CD14-positive monocyte (primary cell): ENCODE measurements around the gene FRS2. TPM values are rescaled to one million over a fixed set of nuclear protein-coding genes. Genes with fewer than 3 reads are reported as not detected.

Source experiments
- DNase-seq, 3 donors: peaks; one replicate each; pipeline ENCODE4 v3.0.0-alpha.2; 2011 to 2022
- H2AFZ ChIP-seq: 2 replicates; pipeline ENCODE4 v1.6.0; 2012; ENCODE audit warnings: mild to moderate bottlenecking, low read depth, low read length, inconsistent platforms; ENCODE audit not compliant: insufficient read depth, poor library complexity, severe bottlenecking
- H3K27ac ChIP-seq, 2 donors: 1 replicate in 1 of 2; 2 replicates in 1 of 2; pipeline ENCODE4 v1.5.1; 2012 to 2013; ENCODE audit warnings: low read length in 2 of 2, control low read depth in 1 of 2, inconsistent platforms in 1 of 2, low read depth in 1 of 2, mild to moderate bottlenecking in 1 of 2
- H3K27me3 ChIP-seq, 2 donors: one replicate each; pipeline versions ENCODE4 v1.6.0 to v1.6.1; 2011 to 2013; ENCODE audit warnings: low read length in 2 of 2; ENCODE audit not compliant: control insufficient read depth in 2 of 2, insufficient read depth in 2 of 2
- H3K36me3 ChIP-seq, 2 donors: replicated peaks in 1 of 2; 1 replicate in 1 of 2; 2 replicates in 1 of 2; pipeline versions ENCODE4 v1.5.1 to v1.6.1; 2012 to 2013; ENCODE audit warnings: low read length in 2 of 2, control low read depth in 1 of 2, inconsistent platforms in 1 of 2, mild to moderate bottlenecking in 1 of 2; ENCODE audit not compliant: insufficient read depth in 2 of 2, control insufficient read depth in 1 of 2
- H3K4me1 ChIP-seq, 2 donors: 1 replicate in 1 of 2; 2 replicates in 1 of 2; pipeline versions ENCODE4 v1.5.1 to v1.6.1; 2012 to 2013; ENCODE audit warnings: low read length in 2 of 2, control low read depth in 1 of 2, inconsistent platforms in 1 of 2, mild to moderate bottlenecking in 1 of 2, moderate library complexity in 1 of 2; ENCODE audit not compliant: insufficient read depth in 2 of 2, control insufficient read depth in 1 of 2
- H3K4me2 ChIP-seq: replicated peaks from 2 replicates; pipeline ENCODE3; 2012; ENCODE audit warnings: low read length, moderate library complexity, mild to moderate bottlenecking; ENCODE audit not compliant: poor library complexity, severe bottlenecking; ENCODE audit errors: extremely low read depth
- H3K4me3 ChIP-seq, 3 experiments: fragments of 200-600 bp in 1 of 3; sonication (generic) in 1 of 3; replicated peaks in 1 of 3; 1 replicate in 2 of 3; 2 replicates in 1 of 3; pipeline ENCODE4 v1.5.1; 2011 to 2013; ENCODE audit warnings: low read length in 3 of 3, mild to moderate bottlenecking in 3 of 3, control low read depth in 2 of 3, low read depth in 2 of 3, inconsistent platforms in 1 of 3, moderate library complexity in 1 of 3
- H3K79me2 ChIP-seq: 2 replicates; pipeline ENCODE4 v1.6.0; 2012; ENCODE audit warnings: mild to moderate bottlenecking, control low read depth, inconsistent platforms, low read length, moderate library complexity; ENCODE audit not compliant: insufficient read depth
- H3K9ac ChIP-seq: 2 replicates; pipeline ENCODE4 v1.6.0; 2017; ENCODE audit warnings: low read length, mild to moderate bottlenecking; ENCODE audit not compliant: insufficient read depth, poor library complexity, severe bottlenecking
- H3K9me3 ChIP-seq, 2 donors: replicated peaks in 1 of 2; 1 replicate in 1 of 2; 2 replicates in 1 of 2; pipeline versions ENCODE4 v1.5.1 to v1.6.1; 2012 to 2013; ENCODE audit warnings: low read length in 2 of 2, control low read depth in 1 of 2; ENCODE audit not compliant: control insufficient read depth in 1 of 2, insufficient read depth in 1 of 2
- H4K20me1 ChIP-seq: 2 replicates; pipeline ENCODE4 v1.6.0; 2012; ENCODE audit warnings: mild to moderate bottlenecking, low read length, control low read depth, moderate library complexity; ENCODE audit not compliant: insufficient read depth
- H3K27ac Mint-ChIP-seq, 7 donors: one replicate each; pipeline ENCODE4 v1.8.0; 2020; ENCODE audit warnings: mild to moderate bottlenecking in 7 of 7, mixed read lengths in 7 of 7, moderate library complexity in 6 of 7, inconsistent platforms in 2 of 7
- H3K27me3 Mint-ChIP-seq, 3 donors: one replicate each; pipeline ENCODE4 v1.8.0; 2021 to 2022; ENCODE audit warnings: low read depth in 3 of 3, mild to moderate bottlenecking in 3 of 3, mixed read lengths in 3 of 3, moderate library complexity in 3 of 3, inconsistent platforms in 1 of 3
- H3K36me3 Mint-ChIP-seq, 2 donors: one replicate each; pipeline ENCODE4 v1.8.0; 2020; ENCODE audit warnings: mixed read lengths in 2 of 2, inconsistent platforms in 1 of 2, mild to moderate bottlenecking in 1 of 2
- H3K4me1 Mint-ChIP-seq: one replicate; pipeline ENCODE4 v1.8.0; 2020; ENCODE audit warnings: mild to moderate bottlenecking, mixed read lengths
- H3K4me3 Mint-ChIP-seq, 2 donors: one replicate each; pipeline ENCODE4 v1.8.0; 2020; ENCODE audit warnings: mild to moderate bottlenecking in 2 of 2, mixed read lengths in 2 of 2, moderate library complexity in 1 of 2
- H3K9me3 Mint-ChIP-seq, 7 donors: one replicate each; pipeline ENCODE4 v1.8.0; 2020 to 2022; ENCODE audit warnings: mixed read lengths in 7 of 7, mild to moderate bottlenecking in 6 of 7, moderate library complexity in 6 of 7, inconsistent platforms in 2 of 7
- WGBS: methylation state at CpG from one replicate; pipeline ENCODE4 v1.1.5; 2013; ENCODE audit warnings: missing lambda C conversion rate; ENCODE audit not compliant: insufficient coverage; 5-methylcytosine and 5-hydroxymethylcytosine counted together
- intact Hi-C, 2 donors: fragments of 100-400 bp; cut with micrococcal nuclease; formaldehyde crosslinking; loops; one replicate each; pipeline versions ENCODE4 v1.15.0 to v1.15.1; 2023
- polyA plus RNA-seq, 3 donors: library from polyadenylated mRNA; depleted of rRNA in 1 of 3; unstranded in 2 of 3; stranded (reverse) in 1 of 3; fragments of 300-500 nt in 2 of 3; fragments of >200 nt in 1 of 3; fragmentation: Illumina TruSeq in 2 of 3; gene quantifications; 1 replicate in 2 of 3; 2 replicates in 1 of 3; pipeline ENCODE4 v1.2.3, GENCODE V29; 2012 to 2021
- TF ChIP-seq, protein P1 (sequence below): fragments of 200-600 bp; IDR thresholded peaks from one replicate; pipeline ENCODE4 v1.8.0; 2022; ENCODE audit warnings: antibody characterized with exemption, mild to moderate bottlenecking

FRS2 gene
- polyA plus RNA-seq, 3 donors, result 6.8 to 13.6 (median 13.0) TPM

GRCh38 chr12:69523433-69524330 lies 53.5 kb downstream of the FRS2 start:
- DNase-seq, result no peak
- no peaks in the 10 kb centered on the region for H3K27me3 Mint-ChIP-seq
- H3K27ac Mint-ChIP-seq, result peak overlapping the region in 1 of 7 donors; percentile 31
- H3K36me3 Mint-ChIP-seq, result peaks cover 2 to 7% of the 10 kb centered on the region in 2 donors
- WGBS, result over 99% methylated on average over 11 of the region's 11 CpGs
- intact Hi-C loops, result no loop called here
- Histone ChIP-seq H3K9me3 (peaks cover 0 to 7% of the 10 kb centered on the region in 2 donors), H2AFZ (no peak overlapping the region), H3K4me3 (no peak overlapping the region), H3K79me2 (peaks cover 87% of the 10 kb centered on the region), H3K4me1 (no peaks in the 10 kb centered on the region), H4K20me1 (peaks cover 88% of the 10 kb centered on the region), H3K27ac (no peak overlapping the region), H3K9ac (no peak overlapping the region), H3K27me3 (no peaks in the 10 kb centered on the region), H3K36me3 (no peaks in the 10 kb centered on the region), H3K4me2 (no peak overlapping the region)
- TF ChIP-seq, protein P1, sequence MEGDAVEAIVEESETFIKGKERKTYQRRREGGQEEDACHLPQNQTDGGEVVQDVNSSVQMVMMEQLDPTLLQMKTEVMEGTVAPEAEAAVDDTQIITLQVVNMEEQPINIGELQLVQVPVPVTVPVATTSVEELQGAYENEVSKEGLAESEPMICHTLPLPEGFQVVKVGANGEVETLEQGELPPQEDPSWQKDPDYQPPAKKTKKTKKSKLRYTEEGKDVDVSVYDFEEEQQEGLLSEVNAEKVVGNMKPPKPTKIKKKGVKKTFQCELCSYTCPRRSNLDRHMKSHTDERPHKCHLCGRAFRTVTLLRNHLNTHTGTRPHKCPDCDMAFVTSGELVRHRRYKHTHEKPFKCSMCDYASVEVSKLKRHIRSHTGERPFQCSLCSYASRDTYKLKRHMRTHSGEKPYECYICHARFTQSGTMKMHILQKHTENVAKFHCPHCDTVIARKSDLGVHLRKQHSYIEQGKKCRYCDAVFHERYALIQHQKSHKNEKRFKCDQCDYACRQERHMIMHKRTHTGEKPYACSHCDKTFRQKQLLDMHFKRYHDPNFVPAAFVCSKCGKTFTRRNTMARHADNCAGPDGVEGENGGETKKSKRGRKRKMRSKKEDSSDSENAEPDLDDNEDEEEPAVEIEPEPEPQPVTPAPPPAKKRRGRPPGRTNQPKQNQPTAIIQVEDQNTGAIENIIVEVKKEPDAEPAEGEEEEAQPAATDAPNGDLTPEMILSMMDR, result no peak
- peaks cover 7% of the 10 kb centered on the region for H3K4me1 Mint-ChIP-seq
- no peak overlapping the region for H3K4me3 Mint-ChIP-seq
- peaks cover 18 to 24% (median 20%) of the 10 kb centered on the region in 7 donors for H3K9me3 Mint-ChIP-seq

- H3K4me2 ChIP-seq, result no peak overlapping the region
- peaks cover 0 to 7% of the 10 kb centered on the region in 2 donors for H3K9me3 ChIP-seq
- Mint-ChIP-seq H3K9me3 (peaks cover 18 to 24% (median 20%) of the 10 kb centered on the region in 7 donors), H3K27ac (no peak overlapping the region), H3K4me3 (no peak overlapping the region), H3K36me3 (peaks cover 2 to 7% of the 10 kb centered on the region in 2 donors), H3K27me3 (no peaks in the 10 kb centered on the region), H3K4me1 (peaks cover 7% of the 10 kb centered on the region)
- peaks cover 87% of the 10 kb centered on the region for H3K79me2 ChIP-seq
- TF ChIP-seq, protein P1, result no peak
- H3K36me3 ChIP-seq, result no peaks in the 10 kb centered on the region
- H3K27ac ChIP-seq, result no peak overlapping the region
- WGBS, result 100% methylated on average over 2 of the region's 2 CpGs
- H3K4me3 ChIP-seq, result no peak overlapping the region
- intact Hi-C loops, result no loop called here
- no peak overlapping the region for H2AFZ ChIP-seq
- DNase-seq, result no peak
- no peaks in the 10 kb centered on the region for H3K27me3 ChIP-seq
- H4K20me1 ChIP-seq, result peaks cover 87% of the 10 kb centered on the region
- no peak overlapping the region for H3K9ac ChIP-seq
- no peaks in the 10 kb centered on the region for H3K4me1 ChIP-seq
These were observed 54.1 kb downstream of the FRS2 start for GRCh38 chr12:69524331-69524630.
